ENCODE measurements around the gene AK6. TPM values are rescaled to one million over a fixed set of nuclear protein-coding genes. Genes with fewer than 3 reads are reported as not detected.

AK6 gene
- total RNA-seq, 1 donor from 2014 or later = 41.1 TPM

DNA sequence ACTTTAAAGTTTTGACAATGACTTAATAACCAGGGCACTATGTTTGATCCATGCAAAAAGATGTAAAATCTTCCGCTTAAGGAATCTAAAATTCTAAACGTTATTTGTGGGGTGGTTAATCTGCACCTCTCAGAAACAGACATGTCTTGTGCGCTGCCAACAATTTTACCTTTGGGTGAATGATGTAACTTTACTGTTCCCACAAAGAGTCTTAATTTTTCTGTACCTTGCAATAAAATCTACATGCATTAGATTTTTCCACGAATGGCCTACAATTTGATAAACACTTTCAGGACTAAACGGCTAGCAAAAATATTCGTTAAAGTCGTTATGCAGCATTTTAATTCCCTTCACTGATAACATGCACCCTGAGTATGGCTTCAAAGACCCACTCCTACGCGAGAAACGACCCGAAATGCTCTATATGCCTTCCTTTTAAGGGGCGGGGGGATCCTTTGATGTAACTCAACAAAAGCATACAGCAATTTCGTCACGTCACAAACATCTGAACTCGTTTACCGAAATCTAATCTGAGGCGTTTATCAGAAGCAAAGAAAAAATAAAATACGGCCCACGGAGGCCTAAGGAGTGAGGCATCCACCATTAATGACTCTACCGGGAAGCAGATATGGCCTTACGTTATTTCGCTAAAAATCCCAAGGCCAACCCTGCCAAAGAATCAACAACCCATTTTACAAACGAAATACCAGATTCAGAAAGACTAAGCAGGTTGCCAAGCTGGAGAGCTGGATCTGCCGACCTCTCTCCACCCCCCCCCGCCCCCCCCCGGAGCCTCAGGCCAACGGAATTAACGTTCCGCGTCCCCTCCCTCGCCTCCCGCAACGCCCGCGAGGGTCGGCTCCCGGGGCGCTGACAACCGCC, 621 bp downstream of the AK6 start:
- H3K36me3 Mint-ChIP-seq (ENCODE audit: low read depth) = peaks cover 4% of the 10 kb centered on the region
- H3K9me3 Mint-ChIP-seq = no peaks in the 10 kb centered on the region
- H3K4me3 Mint-ChIP-seq = peak overlapping the region; percentile 99
- TF ChIP-seq, protein P1, sequence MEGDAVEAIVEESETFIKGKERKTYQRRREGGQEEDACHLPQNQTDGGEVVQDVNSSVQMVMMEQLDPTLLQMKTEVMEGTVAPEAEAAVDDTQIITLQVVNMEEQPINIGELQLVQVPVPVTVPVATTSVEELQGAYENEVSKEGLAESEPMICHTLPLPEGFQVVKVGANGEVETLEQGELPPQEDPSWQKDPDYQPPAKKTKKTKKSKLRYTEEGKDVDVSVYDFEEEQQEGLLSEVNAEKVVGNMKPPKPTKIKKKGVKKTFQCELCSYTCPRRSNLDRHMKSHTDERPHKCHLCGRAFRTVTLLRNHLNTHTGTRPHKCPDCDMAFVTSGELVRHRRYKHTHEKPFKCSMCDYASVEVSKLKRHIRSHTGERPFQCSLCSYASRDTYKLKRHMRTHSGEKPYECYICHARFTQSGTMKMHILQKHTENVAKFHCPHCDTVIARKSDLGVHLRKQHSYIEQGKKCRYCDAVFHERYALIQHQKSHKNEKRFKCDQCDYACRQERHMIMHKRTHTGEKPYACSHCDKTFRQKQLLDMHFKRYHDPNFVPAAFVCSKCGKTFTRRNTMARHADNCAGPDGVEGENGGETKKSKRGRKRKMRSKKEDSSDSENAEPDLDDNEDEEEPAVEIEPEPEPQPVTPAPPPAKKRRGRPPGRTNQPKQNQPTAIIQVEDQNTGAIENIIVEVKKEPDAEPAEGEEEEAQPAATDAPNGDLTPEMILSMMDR (conservative IDR thresholded peaks at IDR 0.05) = no peak
- no peaks in the 10 kb centered on the region for H3K27me3 Mint-ChIP-seq (ENCODE audit: low read depth)
- peaks cover 36% of the 10 kb centered on the region for H3K4me1 Mint-ChIP-seq
- H3K27ac Mint-ChIP-seq (ENCODE audit: unreplicated experiment) = peak overlapping the region; percentile 99
- DNase-seq (ENCODE audit: low read depth, low spot score) = no peak

DNA sequence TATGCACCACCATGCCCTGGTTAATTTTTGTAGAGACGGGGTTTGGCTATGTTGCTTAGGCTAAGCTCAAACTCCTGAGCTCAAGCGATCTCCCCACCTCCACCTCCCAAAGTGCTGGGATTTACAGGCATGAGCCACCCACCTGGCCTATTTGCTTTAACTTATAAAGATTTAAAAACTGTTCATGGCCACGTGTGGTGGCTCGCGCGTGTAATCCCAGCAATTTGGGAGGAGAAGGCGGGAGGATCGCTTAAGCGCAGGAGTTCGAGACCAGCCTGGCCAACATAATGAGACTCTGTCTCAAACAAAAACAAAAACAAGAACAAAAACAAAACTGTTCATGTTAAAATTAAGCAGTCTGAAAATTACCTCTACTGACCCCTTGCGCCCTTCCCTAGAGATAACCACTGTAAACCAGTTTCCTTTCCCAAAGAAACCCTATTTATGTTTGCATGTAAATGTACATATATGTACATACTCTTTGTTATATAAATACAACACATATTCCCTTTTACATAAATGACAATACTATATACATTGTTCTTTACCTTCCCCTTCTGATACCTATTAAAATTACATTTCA, 1.5 kb downstream of the AK6 start:
- DNase-seq (ENCODE audit: low read depth, low spot score) = no peak
- Mint-ChIP-seq H3K9me3 (no peaks in the 10 kb centered on the region), H3K4me1 (peaks cover 36% of the 10 kb centered on the region), H3K27me3 (ENCODE audit: low read depth) (no peaks in the 10 kb centered on the region), H3K27ac (ENCODE audit: unreplicated experiment) (no peak overlapping the region), H3K36me3 (ENCODE audit: low read depth) (peaks cover 4% of the 10 kb centered on the region), H3K4me3 (peak overlapping the region; percentile 99)
- TF ChIP-seq, protein P1 (conservative IDR thresholded peaks at IDR 0.05) = no peak

DNA sequence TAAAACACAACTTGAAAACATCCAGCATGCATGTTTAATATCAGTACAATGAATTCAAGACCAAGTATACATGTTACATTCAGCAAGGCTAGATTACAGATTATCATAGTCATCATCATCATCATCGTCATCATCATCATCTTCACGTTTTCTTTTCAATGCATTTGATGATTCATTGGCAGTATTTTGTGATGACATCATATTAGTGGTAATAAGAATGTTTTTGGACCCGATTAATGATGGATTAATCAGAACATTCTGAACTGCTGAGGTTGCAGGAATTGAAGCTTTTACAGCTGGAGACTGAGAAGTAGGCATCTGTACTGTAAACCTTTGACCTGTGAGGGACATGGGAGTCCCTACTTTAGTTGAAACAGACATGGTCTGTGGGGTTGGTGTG, 4.5 kb downstream of the AK6 start:
- Mint-ChIP-seq H3K36me3 (ENCODE audit: low read depth) (peaks cover 4% of the 10 kb centered on the region), H3K4me1 (peaks cover 18% of the 10 kb centered on the region), H3K4me3 (peak overlapping the region; percentile 56), H3K27ac (ENCODE audit: unreplicated experiment) (no peak overlapping the region), H3K9me3 (no peaks in the 10 kb centered on the region), H3K27me3 (ENCODE audit: low read depth) (no peaks in the 10 kb centered on the region)
- TF ChIP-seq, protein P1 (conservative IDR thresholded peaks at IDR 0.05) = no peak
- no peak for DNase-seq (ENCODE audit: low read depth, low spot score)

DNA sequence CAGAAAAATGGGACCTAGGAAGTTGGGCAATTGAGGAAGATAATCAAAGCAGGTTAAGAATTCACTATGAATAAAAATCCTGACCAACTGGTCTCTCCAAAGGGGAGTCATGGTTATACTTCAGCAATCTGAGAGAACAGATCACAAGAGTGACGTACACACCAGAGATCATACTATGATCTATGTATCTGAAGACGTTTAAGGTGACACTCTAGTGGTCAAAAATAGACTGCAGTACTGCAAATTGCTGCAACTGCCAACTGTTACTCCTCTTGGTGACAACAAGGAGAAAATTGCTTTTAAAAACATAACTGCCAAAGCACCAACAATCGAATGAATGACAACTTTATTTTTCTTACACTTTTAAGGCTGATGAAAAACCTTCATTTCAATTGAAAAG, 4.9 kb downstream of the AK6 start:
- Mint-ChIP-seq H3K4me1 (peaks cover 18% of the 10 kb centered on the region), H3K27ac (ENCODE audit: unreplicated experiment) (no peak overlapping the region)

DNA sequence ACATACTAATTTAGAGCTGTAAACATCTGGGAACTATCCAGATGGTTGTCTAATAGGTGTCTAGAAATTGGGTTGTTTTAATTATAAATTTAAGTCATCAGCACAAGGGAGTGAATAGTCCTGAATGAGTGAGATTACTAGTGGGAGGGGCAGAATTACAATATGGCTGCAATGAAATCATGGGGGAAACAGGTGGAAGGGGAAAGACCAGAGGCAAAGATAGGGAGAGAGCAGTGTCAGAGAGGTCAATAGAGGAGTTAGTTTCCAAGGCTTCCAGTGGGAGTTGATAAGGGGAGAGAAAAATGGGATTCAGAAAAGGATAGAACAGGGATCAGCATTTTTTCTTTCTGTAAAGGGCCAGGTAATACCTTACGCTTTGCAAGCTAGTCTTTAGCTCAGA, 8.9 kb downstream of the AK6 start:
- peak overlapping the region; percentile 31 for H3K4me3 Mint-ChIP-seq
- TF ChIP-seq, protein P1 (conservative IDR thresholded peaks at IDR 0.05) = no peak
- H3K27me3 Mint-ChIP-seq (ENCODE audit: low read depth) = no peaks in the 10 kb centered on the region
- DNase-seq (ENCODE audit: low read depth, low spot score) = no peak
- no peak overlapping the region for H3K27ac Mint-ChIP-seq (ENCODE audit: unreplicated experiment)
- H3K36me3 Mint-ChIP-seq (ENCODE audit: low read depth) = peaks cover 6% of the 10 kb centered on the region
- H3K4me1 Mint-ChIP-seq = no peaks in the 10 kb centered on the region
- H3K9me3 Mint-ChIP-seq = no peaks in the 10 kb centered on the region

More for the DNA sequence above, 4.9 kb downstream of the AK6 start:
- no peaks in the 10 kb centered on the region for H3K27me3 Mint-ChIP-seq (ENCODE audit: low read depth)
- peaks cover 4% of the 10 kb centered on the region for H3K36me3 Mint-ChIP-seq (ENCODE audit: low read depth)
- no peak for DNase-seq (ENCODE audit: low read depth, low spot score)
- TF ChIP-seq, protein P1 (conservative IDR thresholded peaks at IDR 0.05) = peak; percentile 66
- no peak overlapping the region for H3K4me3 Mint-ChIP-seq
- no peaks in the 10 kb centered on the region for H3K9me3 Mint-ChIP-seq

Measured in neural crest cell (in vitro differentiated cells).